ENCODE data around the gene FBXL17. TPM values are rescaled to one million over a fixed set of nuclear protein-coding genes. Genes with fewer than 3 reads are reported as not detected.

FBXL17 gene
- total RNA-seq, 1 donor from 2014 or later, result 26.9 TPM

DNA sequence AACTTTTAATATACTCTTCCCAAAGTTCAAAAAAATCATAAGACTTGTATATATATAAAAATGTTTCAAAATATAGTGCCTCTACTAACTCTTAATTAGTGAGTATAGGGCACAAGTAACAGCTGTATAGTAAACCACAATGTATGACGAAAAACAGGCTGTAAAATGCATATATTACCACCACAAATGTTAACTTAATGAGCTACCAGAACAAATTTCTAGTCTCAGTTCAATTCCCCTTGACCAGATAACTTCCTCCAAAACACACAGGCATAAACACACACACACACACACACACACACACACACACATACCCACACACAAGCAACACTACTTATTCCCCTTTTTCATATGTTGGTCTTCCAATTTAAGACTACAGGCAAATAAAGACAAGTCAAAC, 78.8 kb downstream of the FBXL17 start:
- ATAC-seq (ENCODE audit: low read depth), result no peak
- H3K27me3 Mint-ChIP-seq, result no peaks in the 10 kb centered on the region
- intact Hi-C loops (cut with micrococcal nuclease), result loop anchor here (5.0 kb wide), 1 partner anchor 74 kb away; no protein-coding TSS in a partner anchor

GRCh38 chr5:108297042-108297601, 84.8 kb downstream of the FBXL17 start:
- Mint-ChIP-seq H3K27ac (no peak overlapping the region), H3K9me3 (no peaks in the 10 kb centered on the region), H3K27me3 (no peaks in the 10 kb centered on the region), H3K36me3 (ENCODE audit: low read depth) (peaks cover 3% of the 10 kb centered on the region), H3K4me3 (no peak overlapping the region), H3K4me1 (no peaks in the 10 kb centered on the region)
- DNase-seq (no peak), ATAC-seq (ENCODE audit: low read depth) (no peak)
- TF ChIP-seq, protein P1, sequence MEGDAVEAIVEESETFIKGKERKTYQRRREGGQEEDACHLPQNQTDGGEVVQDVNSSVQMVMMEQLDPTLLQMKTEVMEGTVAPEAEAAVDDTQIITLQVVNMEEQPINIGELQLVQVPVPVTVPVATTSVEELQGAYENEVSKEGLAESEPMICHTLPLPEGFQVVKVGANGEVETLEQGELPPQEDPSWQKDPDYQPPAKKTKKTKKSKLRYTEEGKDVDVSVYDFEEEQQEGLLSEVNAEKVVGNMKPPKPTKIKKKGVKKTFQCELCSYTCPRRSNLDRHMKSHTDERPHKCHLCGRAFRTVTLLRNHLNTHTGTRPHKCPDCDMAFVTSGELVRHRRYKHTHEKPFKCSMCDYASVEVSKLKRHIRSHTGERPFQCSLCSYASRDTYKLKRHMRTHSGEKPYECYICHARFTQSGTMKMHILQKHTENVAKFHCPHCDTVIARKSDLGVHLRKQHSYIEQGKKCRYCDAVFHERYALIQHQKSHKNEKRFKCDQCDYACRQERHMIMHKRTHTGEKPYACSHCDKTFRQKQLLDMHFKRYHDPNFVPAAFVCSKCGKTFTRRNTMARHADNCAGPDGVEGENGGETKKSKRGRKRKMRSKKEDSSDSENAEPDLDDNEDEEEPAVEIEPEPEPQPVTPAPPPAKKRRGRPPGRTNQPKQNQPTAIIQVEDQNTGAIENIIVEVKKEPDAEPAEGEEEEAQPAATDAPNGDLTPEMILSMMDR (IDR thresholded peaks at IDR 0.05), result no peak
- ChIA-PET POLR2A (no interaction called here), CTCF (interaction anchor here (1.3 kb wide), 1 partner anchor 37 kb away, joined by 3 read pairs; no protein-coding TSS in a partner anchor)
- intact Hi-C loops (cut with micrococcal nuclease), result no loop called here

More for the DNA sequence above, 78.8 kb downstream of the FBXL17 start:
- Mint-ChIP-seq H3K36me3 (ENCODE audit: low read depth) (no peaks in the 10 kb centered on the region), H3K27ac (no peak overlapping the region), H3K9me3 (no peaks in the 10 kb centered on the region), H3K4me3 (no peak overlapping the region), H3K4me1 (peaks cover 3% of the 10 kb centered on the region)
- ChIA-PET CTCF (no interaction called here), POLR2A (no interaction called here)
- no peak for DNase-seq
- TF ChIP-seq, protein P1 (IDR thresholded peaks at IDR 0.05), result no peak

GRCh38 chr5:108295578-108296368, 86.1 kb downstream of the FBXL17 start:
- ATAC-seq (ENCODE audit: low read depth) (no peak), DNase-seq (no peak)
- Mint-ChIP-seq H3K9me3 (no peaks in the 10 kb centered on the region), H3K27me3 (no peaks in the 10 kb centered on the region), H3K4me1 (no peaks in the 10 kb centered on the region), H3K27ac (no peak overlapping the region), H3K4me3 (no peak overlapping the region), H3K36me3 (ENCODE audit: low read depth) (peaks cover 3% of the 10 kb centered on the region)
- intact Hi-C loops (cut with micrococcal nuclease), result no loop called here
- TF ChIP-seq, protein P1 (IDR thresholded peaks at IDR 0.05), result no peak
- POLR2A ChIA-PET, result no interaction called here
- CTCF ChIA-PET, result interaction anchor here (1.3 kb wide), 1 partner anchor 35 kb away, joined by 3 read pairs; no protein-coding TSS in a partner anchor

- DNase-seq (no peak), ATAC-seq (ENCODE audit: low read depth) (no peak)
- POLR2A ChIA-PET, result no interaction called here
- Mint-ChIP-seq H3K36me3 (ENCODE audit: low read depth) (peaks cover 48% of the 10 kb centered on the region), H3K9me3 (peaks cover 27% of the 10 kb centered on the region), H3K27ac (no peak overlapping the region), H3K4me1 (peaks cover 9% of the 10 kb centered on the region), H3K27me3 (no peaks in the 10 kb centered on the region), H3K4me3 (no peak overlapping the region)
- intact Hi-C loops (cut with micrococcal nuclease), result no loop called here
- TF ChIP-seq, protein P1 (IDR thresholded peaks at IDR 0.05), result no peak
- CTCF ChIA-PET, result interaction anchor here (1.3 kb wide), 1 partner anchor 21 kb away, joined by 3 read pairs; no protein-coding TSS in a partner anchor
Observed at GRCh38 chr5:108280960-108281569, 100.8 kb downstream of the FBXL17 start.

DNA sequence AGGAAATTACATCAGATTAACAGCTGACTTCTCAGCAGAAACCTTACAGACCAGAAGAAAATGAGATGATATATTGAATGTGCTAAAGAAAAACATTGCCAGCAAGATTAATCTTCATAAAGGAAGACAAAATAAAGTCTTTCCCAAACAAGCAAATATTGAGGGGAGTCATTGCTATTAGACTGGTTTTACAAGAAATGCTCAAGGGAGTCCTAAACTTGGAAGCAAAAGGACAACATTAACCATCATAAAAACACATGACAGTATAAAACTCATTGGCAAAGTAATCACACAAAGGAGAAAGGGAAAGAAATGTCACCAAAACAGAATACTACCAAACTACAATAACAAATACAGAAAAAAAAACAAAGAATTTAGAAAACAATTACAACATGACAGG, 101.7 kb downstream of the FBXL17 start:
- Mint-ChIP-seq H3K4me1 (peaks cover 9% of the 10 kb centered on the region), H3K36me3 (ENCODE audit: low read depth) (peaks cover 44% of the 10 kb centered on the region), H3K27me3 (no peaks in the 10 kb centered on the region), H3K4me3 (no peak overlapping the region), H3K9me3 (peaks cover 27% of the 10 kb centered on the region), H3K27ac (no peak overlapping the region)
- intact Hi-C loops (cut with micrococcal nuclease), result no loop called here
- CTCF ChIA-PET, result no interaction called here
- POLR2A ChIA-PET, result no interaction called here
- no peak for ATAC-seq (ENCODE audit: low read depth)
- DNase-seq, result no peak
- TF ChIP-seq, protein P1 (IDR thresholded peaks at IDR 0.05), result no peak

All from activated B cell treated with CpG ODN at 0.5 μM for 24 hours (primary cell).